Measurements from ENCODE around the gene CTRB1.

The CTRB1 gene

GRCh38 chr16:75243667-75244224 lies 25.0 kb downstream of the CTRB1 start:
- CTCF ChIA-PET, result no interaction called here
- DNase-seq (ENCODE audit: extremely low spot score), result no peak
- POLR2A ChIA-PET, result no interaction called here
- TF ChIP-seq CTBP1 (IDR thresholded peaks at IDR 0.05; ENCODE audit: borderline replicate concordance), result no peak
- TF ChIP-seq SP1 (IDR thresholded peaks at IDR 0.05), result no peak
- TF ChIP-seq L3MBTL2 (conservative IDR thresholded peaks at IDR 0.05), result no peak
- TF ChIP-seq SUZ12 (IDR thresholded peaks at IDR 0.05), result no peak
- TF ChIP-seq FOXK2 (IDR thresholded peaks at IDR 0.05), result no peak
- TF ChIP-seq BHLHE40 (IDR thresholded peaks at IDR 0.05; ENCODE audit: borderline replicate concordance), result no peak
- no peak for TF ChIP-seq LEF1 (IDR thresholded peaks at IDR 0.05; ENCODE audit: borderline replicate concordance)
- no peak for TF ChIP-seq NFRKB (IDR thresholded peaks at IDR 0.05)
- TF ChIP-seq PKNOX1 (IDR thresholded peaks at IDR 0.05), result no peak
- no peak for TF ChIP-seq FOXA1 (IDR thresholded peaks at IDR 0.05)
- no peak for TF ChIP-seq ARNT (IDR thresholded peaks at IDR 0.05)
- TF ChIP-seq TARDBP (IDR thresholded peaks at IDR 0.05), result no peak
- no peak for TF ChIP-seq HDGF (IDR thresholded peaks at IDR 0.05; ENCODE audit: borderline replicate concordance)
- TF ChIP-seq ELF4 (IDR thresholded peaks at IDR 0.05), result no peak

GRCh38 chr16:75244225-75244809 lies 25.5 kb downstream of the CTRB1 start:
- DNase-seq (ENCODE audit: extremely low spot score), result no peak
- ChIA-PET POLR2A (interaction anchor here (1.5 kb wide), 1 partner anchor 12 kb away, joined by 4 read pairs; no protein-coding TSS in a partner anchor), CTCF (interaction anchor here (0.6 kb wide), 1 partner anchor 114 kb away, joined by 3 read pairs; no protein-coding TSS in a partner anchor)
- no peak for TF ChIP-seq L3MBTL2 (conservative IDR thresholded peaks at IDR 0.05)
- TF ChIP-seq PKNOX1 (IDR thresholded peaks at IDR 0.05), result no peak
- no peak for TF ChIP-seq FOXA1 (IDR thresholded peaks at IDR 0.05)
- no peak for TF ChIP-seq BHLHE40 (IDR thresholded peaks at IDR 0.05; ENCODE audit: borderline replicate concordance)
- TF ChIP-seq CTBP1 (IDR thresholded peaks at IDR 0.05; ENCODE audit: borderline replicate concordance), result no peak
- TF ChIP-seq LEF1 (IDR thresholded peaks at IDR 0.05; ENCODE audit: borderline replicate concordance), result no peak
- no peak for TF ChIP-seq ARNT (IDR thresholded peaks at IDR 0.05)
- no peak for TF ChIP-seq FOXK2 (IDR thresholded peaks at IDR 0.05)
- no peak for TF ChIP-seq HDGF (IDR thresholded peaks at IDR 0.05; ENCODE audit: borderline replicate concordance)
- no peak for TF ChIP-seq ELF4 (IDR thresholded peaks at IDR 0.05)
- no peak for TF ChIP-seq TARDBP (IDR thresholded peaks at IDR 0.05)

GRCh38 chr16:75244844-75245758 lies 26.3 kb downstream of the CTRB1 start:
- POLR2A ChIA-PET, result interaction anchor here (0.9 to 1.5 kb wide), 3 partner anchors 10 to 21 kb away, joined by 3 to 4 read pairs (median 3); no protein-coding TSS in a partner anchor
- TF ChIP-seq HDGF (IDR thresholded peaks at IDR 0.05; ENCODE audit: borderline replicate concordance) (no peak), FOXA1 (IDR thresholded peaks at IDR 0.05) (no peak), FOXM1 (IDR thresholded peaks at IDR 0.05; ENCODE audit: borderline replicate concordance) (no peak), CTBP1 (IDR thresholded peaks at IDR 0.05; ENCODE audit: borderline replicate concordance) (no peak), SP1 (IDR thresholded peaks at IDR 0.05) (no peak), L3MBTL2 (conservative IDR thresholded peaks at IDR 0.05) (no peak), ELF4 (IDR thresholded peaks at IDR 0.05) (no peak), TARDBP (IDR thresholded peaks at IDR 0.05) (no peak), FOXK2 (IDR thresholded peaks at IDR 0.05) (no peak), ZNF384 (IDR thresholded peaks at IDR 0.05) (no peak), SUZ12 (IDR thresholded peaks at IDR 0.05) (no peak), LEF1 (IDR thresholded peaks at IDR 0.05; ENCODE audit: borderline replicate concordance) (no peak)
- CTCF ChIA-PET, result interaction anchor here (0.6 to 1.2 kb wide), 2 partner anchors 12 to 113 kb away, joined by 3 to 6 read pairs; no protein-coding TSS in a partner anchor

GRCh38 chr16:75246504-75247205 lies 27.9 kb downstream of the CTRB1 start:
- ChIA-PET CTCF (interaction anchor here (1.5 kb wide), 1 partner anchor 13 kb away, joined by 3 read pairs; no protein-coding TSS in a partner anchor), POLR2A (interaction anchor here (1.1 kb wide), 1 partner anchor 8 kb away, joined by 3 read pairs; no protein-coding TSS in a partner anchor)
- DNase-seq (ENCODE audit: extremely low spot score), result no peak
- TF ChIP-seq CTBP1 (IDR thresholded peaks at IDR 0.05; ENCODE audit: borderline replicate concordance), result no peak
- no peak for TF ChIP-seq LEF1 (IDR thresholded peaks at IDR 0.05; ENCODE audit: borderline replicate concordance)
- no peak for TF ChIP-seq SUZ12 (IDR thresholded peaks at IDR 0.05)
- no peak for TF ChIP-seq NFRKB (IDR thresholded peaks at IDR 0.05)
- TF ChIP-seq BHLHE40 (IDR thresholded peaks at IDR 0.05; ENCODE audit: borderline replicate concordance), result no peak
- no peak for TF ChIP-seq ELF4 (IDR thresholded peaks at IDR 0.05)
- no peak for TF ChIP-seq PKNOX1 (IDR thresholded peaks at IDR 0.05)
- TF ChIP-seq FOXK2 (IDR thresholded peaks at IDR 0.05), result no peak
- no peak for TF ChIP-seq HDGF (IDR thresholded peaks at IDR 0.05; ENCODE audit: borderline replicate concordance)
- TF ChIP-seq FOXA1 (IDR thresholded peaks at IDR 0.05), result no peak
- TF ChIP-seq ARNT (IDR thresholded peaks at IDR 0.05), result no peak
- no peak for TF ChIP-seq L3MBTL2 (conservative IDR thresholded peaks at IDR 0.05)
- TF ChIP-seq ZNF384 (IDR thresholded peaks at IDR 0.05), result no peak
- no peak for TF ChIP-seq FOXM1 (IDR thresholded peaks at IDR 0.05; ENCODE audit: borderline replicate concordance)
- no peak for TF ChIP-seq TARDBP (IDR thresholded peaks at IDR 0.05)
- TF ChIP-seq SP1 (IDR thresholded peaks at IDR 0.05), result no peak

More at GRCh38 chr16:75244844-75245758, 26.3 kb downstream of the CTRB1 start:
- no peak for DNase-seq (ENCODE audit: extremely low spot score)

All from HEK293T (cell line).